C4-2B (cell line): ENCODE results near the gene ADAM10.

ENCODE experiments used
- ZFX ChIP-seq: fragments of 450-650 bp; IDR thresholded peaks from 2 replicates; pipeline ENCODE4 v1.6.1; 2017
- TF ChIP-seq, protein P1 (sequence below): fragments of 450-650 bp; conservative IDR thresholded peaks from 2 replicates; pipeline ENCODE4 v1.5.1; 2017; ENCODE audit warnings: mild to moderate bottlenecking

DNA sequence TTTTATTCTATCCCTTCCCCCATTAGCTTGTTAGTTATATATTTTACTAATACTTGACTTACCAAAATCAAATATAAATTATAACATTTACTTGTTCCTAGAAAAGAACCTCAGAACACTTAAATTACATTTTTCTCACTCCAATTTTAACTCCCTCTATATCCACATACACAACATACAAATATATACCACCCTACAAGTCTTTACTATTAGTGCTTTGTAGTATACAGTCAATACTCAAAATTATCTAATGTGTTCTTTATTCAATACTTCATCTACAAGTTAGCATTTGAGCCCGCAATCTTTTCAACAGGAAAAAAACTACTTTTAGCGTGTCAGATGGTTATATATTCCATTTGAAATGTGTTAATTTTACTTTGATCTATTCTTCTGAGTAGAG, 100.3 kb downstream of the ADAM10 start:
- TF ChIP-seq, protein P1, sequence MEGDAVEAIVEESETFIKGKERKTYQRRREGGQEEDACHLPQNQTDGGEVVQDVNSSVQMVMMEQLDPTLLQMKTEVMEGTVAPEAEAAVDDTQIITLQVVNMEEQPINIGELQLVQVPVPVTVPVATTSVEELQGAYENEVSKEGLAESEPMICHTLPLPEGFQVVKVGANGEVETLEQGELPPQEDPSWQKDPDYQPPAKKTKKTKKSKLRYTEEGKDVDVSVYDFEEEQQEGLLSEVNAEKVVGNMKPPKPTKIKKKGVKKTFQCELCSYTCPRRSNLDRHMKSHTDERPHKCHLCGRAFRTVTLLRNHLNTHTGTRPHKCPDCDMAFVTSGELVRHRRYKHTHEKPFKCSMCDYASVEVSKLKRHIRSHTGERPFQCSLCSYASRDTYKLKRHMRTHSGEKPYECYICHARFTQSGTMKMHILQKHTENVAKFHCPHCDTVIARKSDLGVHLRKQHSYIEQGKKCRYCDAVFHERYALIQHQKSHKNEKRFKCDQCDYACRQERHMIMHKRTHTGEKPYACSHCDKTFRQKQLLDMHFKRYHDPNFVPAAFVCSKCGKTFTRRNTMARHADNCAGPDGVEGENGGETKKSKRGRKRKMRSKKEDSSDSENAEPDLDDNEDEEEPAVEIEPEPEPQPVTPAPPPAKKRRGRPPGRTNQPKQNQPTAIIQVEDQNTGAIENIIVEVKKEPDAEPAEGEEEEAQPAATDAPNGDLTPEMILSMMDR, result no peak
- no peak for TF ChIP-seq ZFX
